ENCODE results near the gene GNAT1.
A peak's percentile ranks its signal among the peaks of the same experiment; 100 is the strongest.

Gene GNAT1

GRCh38 chr3:50193746-50194127, 2.3 kb downstream of the GNAT1 start:
- DNase-seq = no peak
- H3K4me3 ChIP-seq = no peak overlapping the region
- H3K27ac ChIP-seq = no peak overlapping the region
- H3K36me3 ChIP-seq = no peaks in the 10 kb centered on the region
- TF ChIP-seq CTCF (IDR thresholded peaks at IDR 0.05) = no peak
- peaks cover 0 to 28% (median 19%) of the 10 kb centered on the region in 4 donors for H3K4me1 ChIP-seq
- no peaks in the 10 kb centered on the region for H3K9me3 ChIP-seq
- H3K27me3 ChIP-seq = peaks cover 2 to 51% of the 10 kb centered on the region in 2 donors
- intact Hi-C loops (cut with DNase I; ENCODE audit: low total_unique reads) = loop anchor here (1.0 to 2.0 kb wide), 2 partner anchors 33 to 79 kb away; no protein-coding TSS in a partner anchor

GRCh38 chr3:50194128-50194902, 2.9 kb downstream of the GNAT1 start:
- Histone ChIP-seq H3K27me3 (peaks cover 2 to 51% of the 10 kb centered on the region in 2 donors), H3K4me1 (peaks cover 0 to 25% (median 19%) of the 10 kb centered on the region in 4 donors), H3K27ac (no peak overlapping the region), H3K36me3 (no peaks in the 10 kb centered on the region), H3K9me3 (no peaks in the 10 kb centered on the region), H3K4me3 (no peak overlapping the region)
- intact Hi-C loops (cut with DNase I; ENCODE audit: low total_unique reads) = loop anchor here (1.0 kb wide), 1 partner anchor 32 kb away; no protein-coding TSS in a partner anchor
- peak in 1 of 2 donors; percentile 45 for DNase-seq
- peak; percentile 71 to 82 for TF ChIP-seq CTCF (IDR thresholded peaks at IDR 0.05)

GRCh38 chr3:50194903-50195500, 3.6 kb downstream of the GNAT1 start:
- DNase-seq = no peak
- Histone ChIP-seq H3K36me3 (no peaks in the 10 kb centered on the region), H3K9me3 (no peaks in the 10 kb centered on the region), H3K27me3 (peaks cover 2 to 58% of the 10 kb centered on the region in 2 donors), H3K27ac (no peak overlapping the region), H3K4me1 (peaks cover 0 to 25% (median 19%) of the 10 kb centered on the region in 4 donors), H3K4me3 (no peak overlapping the region)
- TF ChIP-seq CTCF (IDR thresholded peaks at IDR 0.05) = no peak
- intact Hi-C loops (cut with DNase I; ENCODE audit: low total_unique reads) = loop anchor here (1.0 kb wide), 1 partner anchor 31 kb away; no protein-coding TSS in a partner anchor

- H3K27ac ChIP-seq = no peak overlapping the region
- no peak for TF ChIP-seq CTCF (IDR thresholded peaks at IDR 0.05)
- no peaks in the 10 kb centered on the region for H3K9me3 ChIP-seq
- peaks cover 0 to 25% (median 19%) of the 10 kb centered on the region in 4 donors for H3K4me1 ChIP-seq
- intact Hi-C loops (cut with DNase I; ENCODE audit: low total_unique reads) = no loop called here
- no peak overlapping the region for H3K4me3 ChIP-seq
- H3K27me3 ChIP-seq = peaks cover 2 to 60% of the 10 kb centered on the region in 2 donors
- H3K36me3 ChIP-seq = no peaks in the 10 kb centered on the region
- DNase-seq = no peak
These were observed 4.3 kb downstream of the GNAT1 start for GRCh38 chr3:50195501-50196252.

GRCh38 chr3:50196253-50196801, 4.9 kb downstream of the GNAT1 start:
- no peak for DNase-seq
- Histone ChIP-seq H3K4me1 (peaks cover 0 to 25% (median 19%) of the 10 kb centered on the region in 4 donors), H3K27ac (no peak overlapping the region), H3K27me3 (peaks cover 2 to 67% of the 10 kb centered on the region in 2 donors), H3K4me3 (no peak overlapping the region), H3K9me3 (no peaks in the 10 kb centered on the region), H3K36me3 (no peaks in the 10 kb centered on the region)
- no peak for TF ChIP-seq CTCF (IDR thresholded peaks at IDR 0.05)
- intact Hi-C loops (cut with DNase I; ENCODE audit: low total_unique reads) = no loop called here
